ENCODE results near the gene SAG.

GRCh38 chr2:233350708-233351107 lies 43.1 kb downstream of the SAG start:
- no peak for TF ChIP-seq CTCF (IDR thresholded peaks at IDR 0.05; ENCODE audit: extremely low read depth in 1 of 2, insufficient read depth in 1 of 2, low read depth in 1 of 2, low read length in 2 of 2)
- TF ChIP-seq POLR2AphosphoS5 (IDR thresholded peaks at IDR 0.05; ENCODE audit: insufficient read depth, low read depth, low read length): no peak
- no peak for TF ChIP-seq MYC (IDR thresholded peaks at IDR 0.05; ENCODE audit: low read depth, low read length)
- TF ChIP-seq MAX (IDR thresholded peaks at IDR 0.05; ENCODE audit: insufficient read depth, insufficient read length): no peak
